ENCODE data around the gene SALL3.

Gene SALL3

DNA sequence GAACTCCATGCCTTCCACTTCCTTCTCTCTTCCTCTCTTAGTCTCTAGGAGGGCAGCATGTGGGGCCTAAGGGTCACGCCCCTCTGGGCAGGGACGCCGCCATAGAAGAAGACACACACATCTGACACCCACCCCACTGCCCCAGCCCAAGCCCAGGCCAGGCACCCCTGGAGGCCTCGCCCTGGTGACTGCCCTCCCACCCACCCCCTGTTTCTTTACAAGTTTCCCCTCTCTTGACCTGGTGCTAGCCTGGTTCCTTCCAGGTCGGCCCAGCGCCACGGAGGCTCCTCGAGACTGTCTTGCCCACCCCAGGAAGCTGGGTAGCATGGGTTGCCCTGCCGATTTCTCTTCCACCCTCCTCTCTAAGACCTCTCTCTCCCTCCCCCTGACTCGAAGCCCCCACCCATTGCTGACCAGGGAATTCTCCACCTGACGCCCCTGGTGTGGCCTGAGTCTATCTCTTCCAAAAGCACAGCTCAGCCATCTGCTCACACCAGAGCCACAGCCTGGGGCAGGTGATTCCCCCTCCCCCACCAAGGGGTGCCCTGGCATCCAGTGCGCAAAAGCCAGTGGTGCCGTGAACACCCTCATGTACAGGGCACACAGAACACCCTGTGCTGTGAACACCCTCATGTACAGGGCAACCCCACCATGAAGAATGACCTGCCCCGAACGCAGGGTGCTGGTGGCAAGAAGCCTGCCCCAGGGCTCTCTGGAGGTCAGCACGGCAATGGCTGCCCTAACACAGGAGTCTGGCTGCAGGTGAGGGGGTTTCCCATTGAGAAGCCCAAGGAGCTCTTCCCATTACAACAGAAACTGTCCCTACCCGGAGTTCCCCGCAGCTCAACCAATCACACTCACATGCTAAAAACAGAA is 13.5 kb upstream of the SALL3 start:
- H3K36me3 ChIP-seq (ENCODE audit: control insufficient read depth, insufficient read depth, low read length, severe bottlenecking), result no peaks in the 10 kb centered on the region
- DNase-seq (ENCODE audit: low read depth), result no peak
- H3K27me3 ChIP-seq (replicated peaks; ENCODE audit: control insufficient read depth, insufficient read depth, low read length), result peaks cover 17% of the 10 kb centered on the region

DNA sequence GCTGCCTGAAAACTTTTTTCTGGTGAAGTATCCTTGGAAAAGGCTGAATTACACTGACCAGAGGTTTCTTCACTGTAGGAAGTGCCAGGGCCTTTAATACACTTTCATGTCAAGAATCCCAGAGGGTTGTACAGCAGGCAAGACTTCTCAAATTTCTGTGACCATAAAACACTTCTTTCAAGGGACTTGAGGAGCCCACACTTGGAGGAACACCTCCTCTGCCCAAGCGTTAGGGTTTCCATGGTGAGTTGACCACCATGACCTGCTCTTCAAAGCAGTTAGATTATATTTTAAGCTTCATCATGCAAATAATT is 12.9 kb upstream of the SALL3 start:
- H3K9ac ChIP-seq (ENCODE audit: low read length), result no peak overlapping the region
- no peaks in the 10 kb centered on the region for H3K36me3 ChIP-seq (ENCODE audit: control insufficient read depth, insufficient read depth, low read length, severe bottlenecking)
- peaks cover 23% of the 10 kb centered on the region for H3K27me3 ChIP-seq (replicated peaks; ENCODE audit: control insufficient read depth, insufficient read depth, low read length)
- H3K4me1 ChIP-seq (ENCODE audit: control insufficient read depth, insufficient read depth, low read length), result no peaks in the 10 kb centered on the region
- DNase-seq (ENCODE audit: low read depth), result no peak
- H3K9me3 ChIP-seq (ENCODE audit: control insufficient read depth, low read length), result no peaks in the 10 kb centered on the region
- H3K4me3 ChIP-seq (ENCODE audit: low read length), result no peak overlapping the region

More for the DNA sequence above, 13.5 kb upstream of the SALL3 start:
- Histone ChIP-seq H3K4me3 (ENCODE audit: low read length) (no peak overlapping the region), H3K9ac (ENCODE audit: low read length) (no peak overlapping the region), H3K9me3 (ENCODE audit: control insufficient read depth, low read length) (no peaks in the 10 kb centered on the region), H3K4me1 (ENCODE audit: control insufficient read depth, insufficient read depth, low read length) (no peaks in the 10 kb centered on the region)

DNA sequence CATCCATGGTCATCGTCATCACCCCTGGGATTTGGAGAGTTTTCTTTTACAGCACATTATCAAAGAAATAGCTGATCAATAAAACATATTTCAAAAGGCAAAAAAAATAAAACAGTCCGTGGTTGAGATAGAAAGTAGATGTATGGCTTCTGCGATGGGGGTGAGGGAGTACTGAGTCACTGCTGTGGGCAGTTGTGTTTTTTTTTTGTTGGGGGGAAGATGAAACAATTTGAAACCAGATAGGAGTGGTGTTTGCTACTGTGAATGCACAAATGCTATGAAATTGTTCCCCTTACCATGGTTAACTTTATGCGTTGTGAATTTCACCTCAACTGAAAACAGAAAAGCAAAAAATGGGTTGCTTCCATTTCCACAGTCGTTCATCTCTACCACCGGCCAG is 11.9 kb upstream of the SALL3 start:
- Histone ChIP-seq H3K4me1 (ENCODE audit: control insufficient read depth, insufficient read depth, low read length) (no peaks in the 10 kb centered on the region), H3K36me3 (ENCODE audit: control insufficient read depth, insufficient read depth, low read length, severe bottlenecking) (no peaks in the 10 kb centered on the region), H3K9me3 (ENCODE audit: control insufficient read depth, low read length) (no peaks in the 10 kb centered on the region), H3K9ac (ENCODE audit: low read length) (no peak overlapping the region), H3K4me3 (ENCODE audit: low read length) (no peak overlapping the region), H3K27me3 (replicated peaks; ENCODE audit: control insufficient read depth, insufficient read depth, low read length) (peaks cover 33% of the 10 kb centered on the region)
- no peak for DNase-seq (ENCODE audit: low read depth)

DNA sequence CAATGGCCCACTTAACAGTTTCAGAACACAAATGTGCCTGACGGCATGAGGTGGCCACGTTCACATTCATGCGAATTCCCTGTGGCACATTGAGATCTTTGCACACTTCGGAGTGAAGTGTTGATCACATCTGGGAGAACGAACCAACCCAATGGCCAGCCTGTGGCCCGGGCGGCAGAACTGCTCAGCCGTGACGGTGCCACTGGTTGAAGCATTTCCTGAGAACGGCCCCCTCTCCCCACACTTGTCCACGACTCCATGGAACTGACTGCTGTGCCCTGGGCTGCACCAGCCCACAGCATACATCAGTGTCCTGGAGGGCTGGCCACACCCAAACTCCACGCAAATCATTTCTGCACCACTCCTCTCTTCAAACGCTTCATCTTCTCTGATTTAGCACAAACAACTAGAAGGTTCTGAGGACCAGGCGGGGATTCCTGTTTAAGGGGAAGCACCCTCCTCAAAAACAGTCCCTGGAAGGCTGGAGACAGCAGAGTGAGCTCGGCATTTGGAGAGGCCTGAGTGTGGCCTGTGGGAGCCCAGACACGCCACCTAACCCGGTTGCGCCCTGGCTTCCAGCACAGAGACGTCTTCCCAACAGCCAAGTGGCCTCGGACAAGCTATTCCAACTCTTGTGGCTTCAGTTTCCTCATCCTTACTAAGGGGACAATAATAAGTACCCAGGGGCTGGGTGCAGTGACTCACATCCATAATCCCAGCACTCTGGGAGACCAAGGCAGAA is 9.9 kb upstream of the SALL3 start:
- H3K27me3 ChIP-seq (replicated peaks; ENCODE audit: control insufficient read depth, insufficient read depth, low read length), result peaks cover 37% of the 10 kb centered on the region
- no peaks in the 10 kb centered on the region for H3K9me3 ChIP-seq (ENCODE audit: control insufficient read depth, low read length)
- DNase-seq (ENCODE audit: low read depth), result no peak
- no peak overlapping the region for H3K4me3 ChIP-seq (ENCODE audit: low read length)
- H3K36me3 ChIP-seq (ENCODE audit: control insufficient read depth, insufficient read depth, low read length, severe bottlenecking), result no peaks in the 10 kb centered on the region
- no peak overlapping the region for H3K9ac ChIP-seq (ENCODE audit: low read length)
- H3K4me1 ChIP-seq (ENCODE audit: control insufficient read depth, insufficient read depth, low read length), result no peaks in the 10 kb centered on the region

DNA sequence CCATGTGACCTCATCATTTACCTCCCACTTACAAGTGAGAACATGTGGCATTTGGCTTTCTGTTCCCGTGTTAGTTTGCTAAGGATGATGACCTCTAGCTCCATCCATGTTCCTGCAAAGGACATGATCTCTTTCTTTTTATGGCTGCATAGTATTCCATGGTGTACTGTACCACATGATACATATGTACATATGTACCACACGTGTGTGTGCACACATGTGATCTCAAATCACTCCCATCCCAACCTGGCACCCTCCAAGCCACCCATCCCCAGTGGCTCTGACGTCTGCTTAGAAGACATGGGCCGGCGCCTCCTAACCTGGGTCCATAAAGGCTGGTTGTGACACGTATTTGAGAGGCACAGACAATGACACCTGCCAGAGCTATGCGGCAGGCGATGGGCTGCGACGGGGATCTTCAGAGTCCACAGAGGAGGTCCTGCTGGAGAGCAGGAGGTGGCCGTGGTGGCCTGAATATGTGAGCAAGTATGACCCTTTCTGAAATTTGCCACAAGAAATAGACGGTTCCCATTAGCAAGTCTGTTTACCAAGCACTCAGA is 8.8 kb upstream of the SALL3 start:
- H3K9ac ChIP-seq (ENCODE audit: low read length), result no peak overlapping the region
- H3K4me3 ChIP-seq (ENCODE audit: low read length), result no peak overlapping the region
- H3K36me3 ChIP-seq (ENCODE audit: control insufficient read depth, insufficient read depth, low read length, severe bottlenecking), result no peaks in the 10 kb centered on the region
- H3K4me1 ChIP-seq (ENCODE audit: control insufficient read depth, insufficient read depth, low read length), result no peaks in the 10 kb centered on the region
- peaks cover 8% of the 10 kb centered on the region for H3K9me3 ChIP-seq (ENCODE audit: control insufficient read depth, low read length)
- no peak for DNase-seq (ENCODE audit: low read depth)
- H3K27me3 ChIP-seq (replicated peaks; ENCODE audit: control insufficient read depth, insufficient read depth, low read length), result peaks cover 48% of the 10 kb centered on the region

DNA sequence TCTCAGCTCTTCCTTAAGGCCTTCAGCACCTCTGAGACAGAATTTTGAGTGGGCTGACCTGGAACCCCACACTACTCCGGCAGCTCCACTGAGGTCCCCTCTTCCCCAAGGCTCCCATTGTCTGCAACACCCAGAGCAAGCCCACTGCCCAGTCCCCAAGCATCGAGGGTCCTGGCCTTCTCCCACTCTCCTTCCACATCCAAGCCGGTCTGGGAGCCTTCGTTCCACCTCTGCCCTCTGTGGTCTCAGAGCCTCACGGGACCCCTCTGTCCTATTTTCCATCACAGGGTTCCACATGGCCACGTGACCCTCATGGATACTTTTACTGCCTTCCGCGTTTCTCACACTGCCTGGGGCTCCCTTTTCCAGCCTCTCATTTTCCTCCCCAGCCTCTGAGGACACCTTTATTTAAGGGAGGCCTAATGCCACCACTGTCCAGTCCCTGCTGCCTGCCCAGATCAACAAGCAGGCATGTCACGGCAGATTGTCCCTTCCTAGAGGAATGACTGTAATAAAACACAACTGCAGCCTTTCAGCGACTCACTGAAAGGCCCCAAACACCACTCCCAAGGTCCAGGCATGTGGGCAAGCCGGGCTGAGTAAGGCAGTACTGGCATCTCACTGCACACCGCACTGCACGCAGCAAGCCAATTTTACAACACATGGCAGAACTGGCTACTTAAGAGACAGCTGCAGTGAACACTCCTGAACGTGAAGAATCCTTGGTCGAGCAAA is 7.9 kb upstream of the SALL3 start:
- DNase-seq (ENCODE audit: low read depth), result no peak
- H3K9ac ChIP-seq (ENCODE audit: low read length), result no peak overlapping the region
- H3K4me3 ChIP-seq (ENCODE audit: low read length), result no peak overlapping the region
- H3K4me1 ChIP-seq (ENCODE audit: control insufficient read depth, insufficient read depth, low read length), result no peaks in the 10 kb centered on the region
- H3K9me3 ChIP-seq (ENCODE audit: control insufficient read depth, low read length), result peaks cover 8% of the 10 kb centered on the region
- H3K27me3 ChIP-seq (replicated peaks; ENCODE audit: control insufficient read depth, insufficient read depth, low read length), result peaks cover 57% of the 10 kb centered on the region
- H3K36me3 ChIP-seq (ENCODE audit: control insufficient read depth, insufficient read depth, low read length, severe bottlenecking), result no peaks in the 10 kb centered on the region

DNA sequence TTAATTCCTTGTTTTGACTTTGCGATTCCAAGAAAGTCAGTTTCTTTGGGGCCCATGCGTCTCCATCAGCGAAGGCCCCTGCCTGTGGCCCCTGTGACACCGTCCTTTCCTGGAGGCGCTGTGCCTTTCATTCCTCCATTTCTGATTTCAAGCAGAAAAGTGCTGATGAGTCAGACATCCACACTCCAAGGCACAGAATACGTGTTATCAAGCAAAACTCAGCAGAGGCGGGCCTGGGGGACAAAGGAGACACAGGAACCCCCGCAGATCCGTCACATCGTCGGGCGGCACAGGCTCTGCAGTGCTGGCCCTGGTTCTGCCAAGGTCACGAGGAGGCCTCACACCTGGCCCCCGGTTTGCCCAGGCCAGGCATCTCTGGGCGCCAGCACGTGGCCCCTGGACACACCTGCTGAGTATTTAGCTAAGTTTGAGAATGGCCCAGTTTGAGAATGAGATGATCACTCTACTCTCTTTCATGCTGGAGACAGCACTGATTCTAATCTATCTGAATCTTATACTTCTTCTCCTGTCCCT is 7.2 kb upstream of the SALL3 start:
- H3K4me1 ChIP-seq (ENCODE audit: control insufficient read depth, insufficient read depth, low read length), result no peaks in the 10 kb centered on the region
- H3K27me3 ChIP-seq (replicated peaks; ENCODE audit: control insufficient read depth, insufficient read depth, low read length), result peaks cover 64% of the 10 kb centered on the region
- H3K9me3 ChIP-seq (ENCODE audit: control insufficient read depth, low read length), result peaks cover 8% of the 10 kb centered on the region
- H3K36me3 ChIP-seq (ENCODE audit: control insufficient read depth, insufficient read depth, low read length, severe bottlenecking), result no peaks in the 10 kb centered on the region
- no peak overlapping the region for H3K9ac ChIP-seq (ENCODE audit: low read length)
- DNase-seq (ENCODE audit: low read depth), result no peak
- H3K4me3 ChIP-seq (ENCODE audit: low read length), result no peak overlapping the region

DNA sequence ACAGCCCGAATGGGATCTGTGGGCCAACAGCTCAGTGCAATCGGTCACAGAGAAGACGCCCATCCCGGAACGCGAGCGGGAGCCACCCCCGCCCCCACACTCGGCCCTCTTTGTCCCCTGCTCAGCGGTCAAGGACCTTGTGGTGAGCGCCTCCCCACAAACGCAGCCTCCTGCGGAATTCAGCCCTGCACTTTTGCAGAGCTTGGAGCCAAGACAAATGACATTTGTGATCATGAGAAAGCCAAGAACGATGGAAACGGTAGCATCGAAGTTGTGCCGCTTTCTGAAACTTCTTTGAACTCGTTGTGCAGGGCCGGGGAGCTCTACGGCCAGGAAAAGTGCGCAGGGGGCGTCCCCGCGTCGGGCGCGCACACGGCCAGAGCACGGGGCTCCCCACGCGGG is 6.7 kb upstream of the SALL3 start:
- Histone ChIP-seq H3K36me3 (ENCODE audit: control insufficient read depth, insufficient read depth, low read length, severe bottlenecking) (no peaks in the 10 kb centered on the region), H3K9me3 (ENCODE audit: control insufficient read depth, low read length) (peaks cover 8% of the 10 kb centered on the region)

DNA sequence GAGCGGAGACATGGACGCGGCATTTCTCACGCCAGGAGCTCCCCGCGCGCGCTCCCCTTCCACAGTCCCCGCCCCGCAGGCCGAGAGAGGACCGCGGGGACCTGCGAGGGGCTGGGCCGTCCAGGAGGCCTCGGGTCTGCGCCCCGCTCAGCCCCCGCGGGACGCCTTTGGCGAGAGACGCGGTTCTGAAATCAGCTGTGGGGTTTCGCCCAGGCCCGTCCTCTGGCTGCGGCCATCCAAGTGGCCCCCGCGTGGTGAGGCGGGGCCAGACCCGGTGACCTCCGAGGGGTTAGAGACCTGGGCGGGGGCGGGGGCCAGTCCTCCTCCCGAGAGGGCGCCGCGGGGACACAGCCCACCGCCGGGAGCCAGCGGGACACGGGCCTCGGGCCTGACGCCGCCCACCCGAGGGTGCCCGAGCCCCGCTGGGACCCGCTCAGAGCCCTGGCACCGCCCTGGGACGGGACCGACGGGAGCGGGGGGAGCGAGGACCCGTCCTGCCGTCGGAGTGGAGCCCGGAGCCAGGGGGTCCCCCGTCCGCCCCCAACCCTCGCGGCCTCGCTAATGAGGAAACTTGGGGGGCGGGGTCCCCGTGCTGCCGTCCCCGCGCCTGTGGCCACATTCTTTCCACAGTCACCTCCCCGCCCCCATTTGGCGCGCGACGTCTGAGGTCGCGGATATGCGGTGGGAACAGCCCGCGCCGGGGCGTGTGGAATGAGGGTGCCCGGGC is 6.1 kb upstream of the SALL3 start:
- H3K9me3 ChIP-seq (ENCODE audit: control insufficient read depth, low read length), result peaks cover 8% of the 10 kb centered on the region
- no peak for DNase-seq (ENCODE audit: low read depth)
- H3K4me3 ChIP-seq (ENCODE audit: low read length), result no peak overlapping the region
- H3K27me3 ChIP-seq (replicated peaks; ENCODE audit: control insufficient read depth, insufficient read depth, low read length), result peaks cover 64% of the 10 kb centered on the region
- no peaks in the 10 kb centered on the region for H3K4me1 ChIP-seq (ENCODE audit: control insufficient read depth, insufficient read depth, low read length)
- H3K9ac ChIP-seq (ENCODE audit: low read length), result no peak overlapping the region
- no peaks in the 10 kb centered on the region for H3K36me3 ChIP-seq (ENCODE audit: control insufficient read depth, insufficient read depth, low read length, severe bottlenecking)

More for the DNA sequence above, 6.7 kb upstream of the SALL3 start:
- H3K9ac ChIP-seq (ENCODE audit: low read length), result no peak overlapping the region
- H3K4me1 ChIP-seq (ENCODE audit: control insufficient read depth, insufficient read depth, low read length), result no peaks in the 10 kb centered on the region
- no peak for DNase-seq (ENCODE audit: low read depth)
- H3K27me3 ChIP-seq (replicated peaks; ENCODE audit: control insufficient read depth, insufficient read depth, low read length), result peaks cover 67% of the 10 kb centered on the region
- H3K4me3 ChIP-seq (ENCODE audit: low read length), result no peak overlapping the region

DNA sequence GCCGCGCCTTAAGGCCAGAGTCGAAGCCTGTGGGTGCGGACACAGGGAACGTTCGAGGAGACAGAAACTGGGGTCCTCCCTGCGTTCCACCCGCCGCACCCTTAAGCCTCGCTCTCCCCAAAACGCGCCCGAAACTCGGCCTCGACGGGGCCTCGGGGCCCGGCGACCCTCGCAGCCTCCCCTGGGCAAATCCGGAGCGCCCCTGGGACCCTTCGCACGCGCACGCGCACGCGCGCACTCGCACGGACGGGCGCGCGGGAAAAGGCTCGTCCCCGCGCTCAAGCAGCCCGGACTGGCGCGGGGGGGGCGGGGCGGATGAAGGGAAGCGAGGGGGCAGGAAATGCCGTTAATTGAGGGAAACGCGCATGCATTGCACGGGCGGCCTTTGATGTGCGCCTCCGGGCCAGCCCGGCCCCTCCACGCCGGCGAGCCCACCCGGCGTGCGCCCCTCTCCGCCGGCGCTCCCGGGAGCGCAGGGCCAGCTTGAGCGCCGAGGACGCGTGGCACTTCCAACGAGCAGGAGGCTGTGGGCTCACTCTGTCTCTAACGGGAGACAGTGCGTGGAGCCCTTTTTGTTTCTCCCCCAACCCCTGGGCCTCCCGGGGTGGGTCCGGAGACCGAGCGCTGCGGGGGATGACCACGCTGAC is 5.4 kb upstream of the SALL3 start:
- no peak overlapping the region for H3K4me3 ChIP-seq (ENCODE audit: low read length)
- H3K9me3 ChIP-seq (ENCODE audit: control insufficient read depth, low read length), result peaks cover 8% of the 10 kb centered on the region
- H3K4me1 ChIP-seq (ENCODE audit: control insufficient read depth, insufficient read depth, low read length), result no peaks in the 10 kb centered on the region
- peaks cover 63% of the 10 kb centered on the region for H3K27me3 ChIP-seq (replicated peaks; ENCODE audit: control insufficient read depth, insufficient read depth, low read length)
- no peaks in the 10 kb centered on the region for H3K36me3 ChIP-seq (ENCODE audit: control insufficient read depth, insufficient read depth, low read length, severe bottlenecking)
- no peak overlapping the region for H3K9ac ChIP-seq (ENCODE audit: low read length)
- no peak for DNase-seq (ENCODE audit: low read depth)

Data from adipocyte (in vitro differentiated cells).